Heart right ventricle (tissue), 16 donors: ENCODE results near the gene ST8SIA6. TPM values are rescaled to one million over a fixed set of nuclear protein-coding genes. Genes with fewer than 3 reads are reported as not detected.

ENCODE experiments used
- ATAC-seq, 8 donors: fragments of 200-7000 bp; cut with Tn5 transposase; one replicate each; pipeline ENCODE4 v1.9.1; 2020; ENCODE audit warnings: mild to moderate bottlenecking in 8 of 8, moderate library complexity in 8 of 8, moderate number of reproducible peaks in 1 of 8
- DNase-seq, 2 donors: peaks; one replicate each; pipeline ENCODE4 v3.0.0-alpha.2; 2020
- H3K27ac ChIP-seq, 10 donors: fragments of 200-600 bp; sonication (generic) in 2 of 10; one replicate each; pipeline versions ENCODE4 v1.5.0 to v1.8.0; 2020 to 2022; ENCODE audit warnings: mild to moderate bottlenecking in 3 of 10
- H3K27me3 ChIP-seq, 7 donors: fragments of 200-600 bp; one replicate each; pipeline ENCODE4 v1.8.0; 2021 to 2022; ENCODE audit warnings: mild to moderate bottlenecking in 2 of 7
- H3K36me3 ChIP-seq, 9 donors: fragments of 200-600 bp; sonication (generic) in 1 of 9; one replicate each; pipeline versions ENCODE4 v1.5.0 to v1.8.0; 2020 to 2022; ENCODE audit warnings: mild to moderate bottlenecking in 2 of 9
- H3K4me1 ChIP-seq, 9 donors: fragments of 200-600 bp; sonication (generic) in 1 of 9; one replicate each; pipeline versions ENCODE4 v1.5.0 to v1.8.0; 2020 to 2022; ENCODE audit warnings: mild to moderate bottlenecking in 4 of 9
- H3K4me3 ChIP-seq, 10 donors: fragments of 200-600 bp; sonication (generic) in 2 of 10; one replicate each; pipeline versions ENCODE4 v1.5.0 to v1.8.0; 2020 to 2022; ENCODE audit warnings: mild to moderate bottlenecking in 7 of 10, moderate library complexity in 2 of 10
- H3K9me3 ChIP-seq, 11 donors: fragments of 200-600 bp in 10 of 11; sonication (generic) in 2 of 11; one replicate each; pipeline versions ENCODE4 v1.5.0 to v1.8.0; 2013 to 2022; ENCODE audit warnings: mild to moderate bottlenecking in 2 of 11, control low read depth in 1 of 11, moderate library complexity in 1 of 11
- whole genome bisulfite sequencing, 2 donors: extraction: QIAGEN DNeasy Blood & Tissue Kit; methylation state at CpG; one replicate each; pipeline ENCODE4 v1.1.7; 2013; ENCODE audit warnings: inconsistent platforms in 1 of 2; 5-methylcytosine and 5-hydroxymethylcytosine counted together
- intact Hi-C, 10 donors: fragments of 100-400 bp; cut with DNase I; formaldehyde crosslinking; loops; one replicate each; pipeline versions ENCODE4 v1.11.1 to v1.14.2; 2022
- polyA plus RNA-seq, 2 donors: library from polyadenylated mRNA; stranded (reverse); fragments of 200-250 nt; gene quantifications; one replicate each; pipeline ENCODE4 v1.2.3, GENCODE V29; 2013
- total RNA-seq, 10 donors: library from RNA; stranded (reverse); fragmentation: NEBNext Ultra II Directional in 3 of 10; extraction: Animal tissue kit (Norgen Biotek cat#: 25700) in 3 of 10; gene quantifications; one replicate each; pipeline versions ENCODE4 v1.2.1 to v1.2.4, GENCODE V29; 2021 to 2023
- TF ChIP-seq, protein P1 (sequence below), 9 donors: fragments of 200-600 bp; sonication (generic) in 2 of 9; IDR thresholded peaks; one replicate each; pipeline versions ENCODE4 v1.5.0 to v1.8.0; 2021 to 2022; ENCODE audit warnings: antibody characterized with exemption in 9 of 9, mild to moderate bottlenecking in 5 of 9, moderate library complexity in 1 of 9
- donor health status: Arrhythmogenic right ventricular cardiomyopathy.
- donor health status: ischemic (EF 13 %, LVEDD 7.1; RV severe dilation, severe dysfunction).
- donor health status: healthy with polysubstance abuse.
- donor health status: DM: no; HTN: yes; CAD: no.
- donor health status: DM: no; HTN: no; CAD: no.
- donor health status: ischemic (EF 25% LVEDD 6.9; RV normal size, moderate dysfunction).
- donor health status: ischemic (EF 25% LVEDD 5.7; RV mildly dilated, moderate dysfunction).
- donor health status: healthy.
- donor health status: DM: yes; HTN: yes; CAD: no.
- donor health status: Ischemic cardiomyopathy.
- donor health status: ischemic (EF 35%, LVEDD 5.7; RV mildly dilated, moderate dysfunction).
- donor health status: nonischemic (EF 11% LVEDD 7.7; RV severe dilation, severe dysfunction).
- donor health status: DM: yes; HTN: yes; CAD: no.
- donor health status: PGD.
- donor health status: ischemic (EF 29% LVEDD 5.4; RV normal size, mild dysfunction).
- donor health status: nonischemic (EF 23%, LVEDD 6.1; RV moderate dilation, normal function).

Gene ST8SIA6
- total and polyA plus RNA-seq, 12 donors: 1.8 to 12.8 (median 8.1) TPM

- no peak for ATAC-seq
- peaks cover 0 to 19% (median 0%) of the 10 kb centered on the region in 11 donors for H3K9me3 ChIP-seq
- TF ChIP-seq, protein P1, sequence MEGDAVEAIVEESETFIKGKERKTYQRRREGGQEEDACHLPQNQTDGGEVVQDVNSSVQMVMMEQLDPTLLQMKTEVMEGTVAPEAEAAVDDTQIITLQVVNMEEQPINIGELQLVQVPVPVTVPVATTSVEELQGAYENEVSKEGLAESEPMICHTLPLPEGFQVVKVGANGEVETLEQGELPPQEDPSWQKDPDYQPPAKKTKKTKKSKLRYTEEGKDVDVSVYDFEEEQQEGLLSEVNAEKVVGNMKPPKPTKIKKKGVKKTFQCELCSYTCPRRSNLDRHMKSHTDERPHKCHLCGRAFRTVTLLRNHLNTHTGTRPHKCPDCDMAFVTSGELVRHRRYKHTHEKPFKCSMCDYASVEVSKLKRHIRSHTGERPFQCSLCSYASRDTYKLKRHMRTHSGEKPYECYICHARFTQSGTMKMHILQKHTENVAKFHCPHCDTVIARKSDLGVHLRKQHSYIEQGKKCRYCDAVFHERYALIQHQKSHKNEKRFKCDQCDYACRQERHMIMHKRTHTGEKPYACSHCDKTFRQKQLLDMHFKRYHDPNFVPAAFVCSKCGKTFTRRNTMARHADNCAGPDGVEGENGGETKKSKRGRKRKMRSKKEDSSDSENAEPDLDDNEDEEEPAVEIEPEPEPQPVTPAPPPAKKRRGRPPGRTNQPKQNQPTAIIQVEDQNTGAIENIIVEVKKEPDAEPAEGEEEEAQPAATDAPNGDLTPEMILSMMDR (IDR thresholded peaks at IDR 0.05): no peak
- intact Hi-C loops: no loop called here
- 89 to 93% methylated on average over 9 of the region's 9 CpGs for WGBS, 2 donors
- no peak for DNase-seq
- no peaks in the 10 kb centered on the region for H3K36me3 ChIP-seq
- H3K27ac ChIP-seq: no peak overlapping the region
- no peak overlapping the region for H3K4me3 ChIP-seq
- no peaks in the 10 kb centered on the region for H3K27me3 ChIP-seq
- H3K4me1 ChIP-seq: no peaks in the 10 kb centered on the region
Measured at GRCh38 chr10:17276756-17277424, 177.5 kb downstream of the ST8SIA6 start.

- H3K27me3 ChIP-seq: peaks cover 0 to 4% (median 0%) of the 10 kb centered on the region in 7 donors
- no peaks in the 10 kb centered on the region for H3K36me3 ChIP-seq
- 77 to 82% methylated on average over 2 of the region's 2 CpGs for WGBS, 2 donors
- DNase-seq (no peak), ATAC-seq (no peak)
- intact Hi-C loops: no loop called here
- H3K4me1 ChIP-seq: no peaks in the 10 kb centered on the region
- no peak overlapping the region for H3K27ac ChIP-seq
- TF ChIP-seq, protein P1 (IDR thresholded peaks at IDR 0.05): no peak
- no peak overlapping the region for H3K4me3 ChIP-seq
- H3K9me3 ChIP-seq: peaks cover 0 to 14% (median 0%) of the 10 kb centered on the region in 11 donors
Measured at GRCh38 chr10:17273403-17273802, 181.0 kb downstream of the ST8SIA6 start.

GRCh38 chr10:17272648-17273047, 181.7 kb downstream of the ST8SIA6 start:
- Histone ChIP-seq H3K36me3 (no peaks in the 10 kb centered on the region), H3K4me3 (no peak overlapping the region), H3K4me1 (no peaks in the 10 kb centered on the region), H3K27ac (no peak overlapping the region), H3K9me3 (peaks cover 0 to 14% (median 0%) of the 10 kb centered on the region in 11 donors), H3K27me3 (peaks cover 0 to 4% (median 0%) of the 10 kb centered on the region in 7 donors)
- WGBS, 2 donors: 95 to 97% methylated on average over 12 of the region's 12 CpGs
- DNase-seq: no peak
- intact Hi-C loops: no loop called here
- no peak for ATAC-seq
- TF ChIP-seq, protein P1 (IDR thresholded peaks at IDR 0.05): no peak

Other genes starting within 250 kb of the ST8SIA6 start
- 100 to 1,000 TPM; 232 to 834 (median 332) TPM for gene VIM, start 226.4 kb downstream of the ST8SIA6 start, total RNA-seq
- 100 to 1,000 TPM; 469 to 669 TPM for gene VIM, start 226.4 kb downstream of the ST8SIA6 start, polyA plus RNA-seq
- 100 to 1,000 TPM; 133 to 227 (median 170) TPM for gene HACD1, start 162.8 kb upstream of the ST8SIA6 start, total RNA-seq
- 100 to 1,000 TPM; 109 to 242 TPM for gene HACD1, start 162.8 kb upstream of the ST8SIA6 start, polyA plus RNA-seq
- 10 to 100 TPM; 22.8 to 43.5 (median 31.8) TPM for gene STAM, start 189.6 kb upstream of the ST8SIA6 start, total RNA-seq
- 10 to 100 TPM in 1 of 2 donors, 1 to 10 TPM in 1; 9.9 to 10.7 TPM for gene STAM, start 189.6 kb upstream of the ST8SIA6 start, polyA plus RNA-seq